22Rv1 (cell line): Measurements from ENCODE around the gene AHNAK.

Experiments used
- H3K27ac ChIP-seq: fragments of 450-650 bp; 2 replicates; pipeline ENCODE4 v1.5.1; 2017
- ZFX ChIP-seq: fragments of 450-650 bp; IDR thresholded peaks from 2 replicates; pipeline ENCODE4 v1.6.1; 2017; ENCODE audit warnings: antibody characterized with exemption, borderline replicate concordance
- TF ChIP-seq, protein P1 (sequence below): fragments of 450-650 bp; IDR thresholded peaks from 2 replicates; pipeline ENCODE4 v1.5.1; 2017; ENCODE audit warnings: mild to moderate bottlenecking

The AHNAK gene

GRCh38 chr11:62410972-62411371, 135.6 kb downstream of the AHNAK start:
- TF ChIP-seq, protein P1, sequence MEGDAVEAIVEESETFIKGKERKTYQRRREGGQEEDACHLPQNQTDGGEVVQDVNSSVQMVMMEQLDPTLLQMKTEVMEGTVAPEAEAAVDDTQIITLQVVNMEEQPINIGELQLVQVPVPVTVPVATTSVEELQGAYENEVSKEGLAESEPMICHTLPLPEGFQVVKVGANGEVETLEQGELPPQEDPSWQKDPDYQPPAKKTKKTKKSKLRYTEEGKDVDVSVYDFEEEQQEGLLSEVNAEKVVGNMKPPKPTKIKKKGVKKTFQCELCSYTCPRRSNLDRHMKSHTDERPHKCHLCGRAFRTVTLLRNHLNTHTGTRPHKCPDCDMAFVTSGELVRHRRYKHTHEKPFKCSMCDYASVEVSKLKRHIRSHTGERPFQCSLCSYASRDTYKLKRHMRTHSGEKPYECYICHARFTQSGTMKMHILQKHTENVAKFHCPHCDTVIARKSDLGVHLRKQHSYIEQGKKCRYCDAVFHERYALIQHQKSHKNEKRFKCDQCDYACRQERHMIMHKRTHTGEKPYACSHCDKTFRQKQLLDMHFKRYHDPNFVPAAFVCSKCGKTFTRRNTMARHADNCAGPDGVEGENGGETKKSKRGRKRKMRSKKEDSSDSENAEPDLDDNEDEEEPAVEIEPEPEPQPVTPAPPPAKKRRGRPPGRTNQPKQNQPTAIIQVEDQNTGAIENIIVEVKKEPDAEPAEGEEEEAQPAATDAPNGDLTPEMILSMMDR = no peak
- no peak for TF ChIP-seq ZFX

DNA sequence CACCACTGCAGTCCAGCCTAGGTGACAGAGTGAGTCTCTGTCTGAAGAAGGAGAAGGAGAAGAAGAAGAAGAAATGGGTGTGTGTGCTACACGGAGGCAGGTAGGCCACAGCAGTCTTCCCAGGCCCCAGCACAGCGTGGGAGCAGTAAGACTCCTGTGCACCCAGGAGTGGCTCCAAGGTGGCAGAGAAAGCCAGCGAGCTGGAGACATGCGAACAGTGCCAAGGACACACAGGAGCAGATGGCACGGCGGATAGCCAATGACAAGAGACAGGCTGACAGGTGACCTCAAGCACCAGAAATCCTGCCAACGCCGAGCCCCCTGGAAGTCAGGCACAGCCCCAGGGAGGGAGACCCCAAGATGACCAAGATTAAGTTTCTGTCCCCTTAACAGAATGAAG, 136.8 kb downstream of the AHNAK start:
- no peak for TF ChIP-seq ZFX
- TF ChIP-seq, protein P1 = no peak
- H3K27ac ChIP-seq = no peak overlapping the region

More at GRCh38 chr11:62410972-62411371, 135.6 kb downstream of the AHNAK start:
- H3K27ac ChIP-seq = no peak overlapping the region

DNA sequence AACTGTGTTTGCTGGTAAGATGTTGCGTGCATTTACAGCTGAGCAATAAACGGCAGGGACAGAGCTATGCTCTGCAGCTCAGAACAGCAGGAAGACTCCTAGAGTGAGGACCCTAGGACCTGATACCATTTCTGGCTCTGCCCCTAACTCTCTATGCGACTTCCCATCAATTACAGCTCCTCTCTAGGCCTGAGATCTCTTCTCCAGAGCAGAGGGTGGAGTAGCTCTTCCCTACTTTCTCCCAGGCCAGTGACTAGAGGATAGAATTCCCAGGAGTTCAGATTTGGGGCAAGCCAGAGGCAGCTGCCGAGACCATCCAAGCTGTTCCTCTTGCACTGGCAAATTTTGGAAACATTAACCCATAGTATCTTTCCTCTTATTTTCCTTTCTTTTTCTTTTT, 140.6 kb downstream of the AHNAK start:
- no peak for TF ChIP-seq ZFX
- TF ChIP-seq, protein P1 = no peak
- no peak overlapping the region for H3K27ac ChIP-seq

DNA sequence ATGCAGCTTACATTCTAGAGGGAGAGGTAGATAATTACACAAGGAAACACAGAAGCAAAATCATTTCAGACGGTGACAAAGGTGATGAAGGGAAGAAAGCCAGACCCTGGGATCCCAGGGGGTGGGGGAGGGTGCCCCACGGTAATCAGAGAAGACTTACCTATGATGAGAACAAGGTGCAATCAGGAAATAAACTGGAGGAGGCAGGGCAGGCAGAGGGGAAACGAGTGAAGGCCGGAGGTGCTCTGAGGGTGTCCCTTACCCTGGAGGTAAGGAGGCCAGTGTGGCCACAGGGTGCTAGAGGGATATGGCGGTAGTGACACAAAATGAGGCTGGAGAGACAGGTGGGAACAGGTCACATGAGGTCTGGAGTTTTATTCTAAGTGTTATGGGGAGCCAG, 141.7 kb downstream of the AHNAK start:
- no peak for TF ChIP-seq ZFX
- TF ChIP-seq, protein P1 = no peak
- no peak overlapping the region for H3K27ac ChIP-seq

DNA sequence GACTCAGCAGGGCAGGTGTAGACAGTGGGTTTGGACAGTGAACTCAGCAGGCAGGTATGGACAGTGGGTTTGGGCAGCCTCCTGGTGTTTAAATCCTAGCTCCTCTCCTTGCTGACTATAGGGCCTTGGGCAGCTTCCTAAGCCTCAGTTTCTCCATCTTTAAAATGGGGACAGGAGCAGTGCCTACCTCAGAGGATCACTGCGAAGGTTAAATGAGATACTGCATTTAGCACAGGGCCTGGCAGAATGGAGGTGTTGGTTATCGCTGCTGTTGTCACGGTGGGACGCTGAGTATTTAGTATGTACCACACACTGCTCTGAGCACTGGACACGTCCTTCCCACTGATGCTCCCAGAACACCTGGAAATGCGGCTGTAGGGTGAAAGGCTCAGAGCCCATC, 142.2 kb downstream of the AHNAK start:
- TF ChIP-seq, protein P1 = no peak
- no peak for TF ChIP-seq ZFX
- H3K27ac ChIP-seq = no peak overlapping the region

GRCh38 chr11:62402960-62403730, 143.5 kb downstream of the AHNAK start:
- H3K27ac ChIP-seq = no peak overlapping the region
- TF ChIP-seq, protein P1 = no peak
- no peak for TF ChIP-seq ZFX

- no peak overlapping the region for H3K27ac ChIP-seq
- TF ChIP-seq ZFX = no peak
- TF ChIP-seq, protein P1 = no peak
Observed at GRCh38 chr11:62402226-62402959, 144.2 kb downstream of the AHNAK start.
